GM12891 (cell line): ENCODE results near the gene GALM.

Experiments used
- DNase-seq: peaks from one replicate; pipeline ENCODE4 v3.0.0; 2011; ENCODE audit warnings: low spot score; ENCODE audit not compliant: insufficient read length
- FAIRE-seq: peaks from 2 replicates; lab custom pipeline; 2011; peaks lifted over from hg19 to GRCh38; lab: Jason Lieb, UNC
- PAX5 ChIP-seq: IDR thresholded peaks from 2 replicates; pipeline ENCODE4 v1.6.1; 2011; ENCODE audit warnings: low read length, moderate library complexity, mild to moderate bottlenecking; ENCODE audit not compliant: insufficient read depth, severe bottlenecking
- POLR2A ChIP-seq: IDR thresholded peaks from 2 replicates; pipeline ENCODE4 v1.6.1; 2011; ENCODE audit warnings: low read depth, low read length, control low read depth
- POLR2AphosphoS5 ChIP-seq: IDR thresholded peaks from 2 replicates; pipeline ENCODE4 v1.6.1; 2011; ENCODE audit warnings: low read depth, low read length, control low read depth
- POU2F2 ChIP-seq: IDR thresholded peaks from 2 replicates; pipeline ENCODE4 v1.6.1; 2011; ENCODE audit warnings: low read depth, mild to moderate bottlenecking, control low read depth, low read length, moderate library complexity
- SPI1 ChIP-seq: IDR thresholded peaks from 2 replicates; pipeline ENCODE4 v1.6.1; 2011; ENCODE audit warnings: low read depth, low read length, control low read depth
- TAF1 ChIP-seq: IDR thresholded peaks from 2 replicates; pipeline ENCODE4 v1.6.1; 2011; ENCODE audit warnings: low read depth, low read length, control low read depth

Gene GALM

GRCh38 chr2:38650012-38650411 is 15.9 kb upstream of the GALM start:
- TF ChIP-seq TAF1 (no peak), POLR2AphosphoS5 (no peak), POLR2A (no peak), PAX5 (no peak), SPI1 (no peak), POU2F2 (no peak)
- no peak for FAIRE-seq
- DNase-seq: no peak

- no peak for FAIRE-seq
- DNase-seq: no peak
- TF ChIP-seq PAX5 (no peak), POU2F2 (no peak), POLR2AphosphoS5 (no peak), POLR2A (no peak), TAF1 (no peak), SPI1 (no peak)
Observed at GRCh38 chr2:38650717-38651116, 15.2 kb upstream of the GALM start.

GRCh38 chr2:38652431-38653273 is 13.3 kb upstream of the GALM start:
- no peak for DNase-seq
- no peak for FAIRE-seq
- no peak for TF ChIP-seq PAX5
- TF ChIP-seq SPI1: peak; percentile 90

GRCh38 chr2:38653380-38653714 is 12.6 kb upstream of the GALM start:
- DNase-seq (no peak), FAIRE-seq (no peak)
- TF ChIP-seq SPI1: peak; percentile 51
- TF ChIP-seq TAF1: no peak

GRCh38 chr2:38653715-38654527 is 12.0 kb upstream of the GALM start:
- FAIRE-seq: no peak
- TF ChIP-seq POU2F2 (no peak), TAF1 (no peak), POLR2AphosphoS5 (no peak), PAX5 (no peak), POLR2A (no peak), SPI1 (no peak)
- no peak for DNase-seq

- TF ChIP-seq TAF1 (no peak), POLR2AphosphoS5 (no peak), POLR2A (no peak), SPI1 (no peak), PAX5 (no peak), POU2F2 (no peak)
- FAIRE-seq: no peak
- no peak for DNase-seq
Observed at GRCh38 chr2:38654528-38655381, 11.2 kb upstream of the GALM start.

GRCh38 chr2:38655441-38655840 is 10.5 kb upstream of the GALM start:
- FAIRE-seq (no peak), DNase-seq (no peak)
- TF ChIP-seq POLR2A (no peak), SPI1 (no peak), POU2F2 (no peak), PAX5 (no peak), POLR2AphosphoS5 (no peak), TAF1 (no peak)

- no peak for TF ChIP-seq POU2F2
- no peak for TF ChIP-seq PAX5
- no peak for TF ChIP-seq POLR2AphosphoS5
- no peak for TF ChIP-seq SPI1
- no peak for TF ChIP-seq TAF1
- no peak for TF ChIP-seq POLR2A
- FAIRE-seq (no peak), DNase-seq (no peak)
Observed at GRCh38 chr2:38656866-38657480, 8.9 kb upstream of the GALM start.
